CD8-positive, alpha-beta memory T cell (primary cell): ENCODE results near the gene PRKG1. TPM values are rescaled to one million over a fixed set of nuclear protein-coding genes. Genes with fewer than 3 reads are reported as not detected.

Source experiments
- CTCF ChIA-PET: fragments of 350-600 bp; sonication (Branson Sonifier 250); formaldehyde crosslinking; loops from one replicate; lab custom pipeline; 2021; ENCODE audit warnings: antibody characterized with exemption; lab: Charles Lee
- POLR2A ChIA-PET: fragments of 350-600 bp; sonication (Branson Sonifier 250); formaldehyde crosslinking; loops from one replicate; lab custom pipeline; 2021; ENCODE audit warnings: antibody characterized with exemption; lab: Charles Lee
- DNase-seq, 5 donors: peaks; one replicate each; pipeline versions ENCODE4 v3.0.0 to v3.0.0-alpha.2; 2020 to 2022; ENCODE audit warnings: mixed read lengths in 1 of 5
- H3K27ac ChIP-seq: one replicate; pipeline ENCODE4 v1.7.0; 2013; ENCODE audit warnings: low read depth, mild to moderate bottlenecking, low read length, moderate library complexity
- H3K27me3 ChIP-seq: 2 replicates; pipeline ENCODE4 v1.7.0; 2013; ENCODE audit warnings: low read length, mild to moderate bottlenecking; ENCODE audit not compliant: insufficient read depth, poor library complexity, severe bottlenecking
- H3K36me3 ChIP-seq: 2 replicates; pipeline ENCODE4 v1.7.0; 2013; ENCODE audit warnings: mild to moderate bottlenecking, low read length, moderate library complexity; ENCODE audit not compliant: insufficient read depth
- H3K4me1 ChIP-seq: 2 replicates; pipeline ENCODE4 v1.7.0; 2013; ENCODE audit warnings: mild to moderate bottlenecking, low read length, moderate library complexity; ENCODE audit not compliant: insufficient read depth
- H3K4me3 ChIP-seq: 2 replicates; pipeline ENCODE4 v1.7.0; 2013; ENCODE audit warnings: mild to moderate bottlenecking, low read length
- H3K9me3 ChIP-seq: 2 replicates; pipeline ENCODE4 v1.7.0; 2013; ENCODE audit warnings: mild to moderate bottlenecking, low read length
- H3K27ac Mint-ChIP-seq, 8 donors: one replicate each; pipeline ENCODE4 v1.8.0; 2020 to 2021; ENCODE audit warnings: mixed read lengths in 8 of 8, mild to moderate bottlenecking in 6 of 8, inconsistent platforms in 3 of 8, moderate library complexity in 3 of 8
- H3K27me3 Mint-ChIP-seq, 2 donors: one replicate each; pipeline ENCODE4 v1.8.0; 2020 to 2021; ENCODE audit warnings: mixed read lengths in 2 of 2, mild to moderate bottlenecking in 1 of 2, moderate library complexity in 1 of 2
- H3K36me3 Mint-ChIP-seq, 3 donors: one replicate each; pipeline ENCODE4 v1.8.0; 2020 to 2021; ENCODE audit warnings: mixed read lengths in 3 of 3, inconsistent platforms in 1 of 3, mild to moderate bottlenecking in 1 of 3
- H3K4me1 Mint-ChIP-seq, 3 donors: one replicate each; pipeline ENCODE4 v1.8.0; 2020 to 2021; ENCODE audit warnings: mixed read lengths in 3 of 3, inconsistent platforms in 1 of 3, mild to moderate bottlenecking in 1 of 3
- H3K4me3 Mint-ChIP-seq, 7 donors: one replicate each; pipeline ENCODE4 v1.8.0; 2020 to 2021; ENCODE audit warnings: mixed read lengths in 7 of 7, mild to moderate bottlenecking in 6 of 7, moderate library complexity in 4 of 7, inconsistent platforms in 2 of 7
- H3K9me3 Mint-ChIP-seq, 5 donors: one replicate each; pipeline ENCODE4 v1.8.0; 2020 to 2022; ENCODE audit warnings: mixed read lengths in 5 of 5, mild to moderate bottlenecking in 3 of 5, moderate library complexity in 2 of 5, inconsistent platforms in 1 of 5
- polyA plus RNA-seq: library from polyadenylated mRNA; unstranded; fragments of 300-500 nt; fragmentation: Illumina TruSeq; gene quantifications from one replicate; pipeline ENCODE4 v1.2.3, GENCODE V29; 2021
- total RNA-seq, 2 experiments: library from RNA; stranded (reverse); gene quantifications; one replicate each; pipeline ENCODE4 v1.2.3, GENCODE V29; 2021

The PRKG1 gene
- total and polyA plus RNA-seq, 3 experiments from 2014 or later, result not detected

DNA sequence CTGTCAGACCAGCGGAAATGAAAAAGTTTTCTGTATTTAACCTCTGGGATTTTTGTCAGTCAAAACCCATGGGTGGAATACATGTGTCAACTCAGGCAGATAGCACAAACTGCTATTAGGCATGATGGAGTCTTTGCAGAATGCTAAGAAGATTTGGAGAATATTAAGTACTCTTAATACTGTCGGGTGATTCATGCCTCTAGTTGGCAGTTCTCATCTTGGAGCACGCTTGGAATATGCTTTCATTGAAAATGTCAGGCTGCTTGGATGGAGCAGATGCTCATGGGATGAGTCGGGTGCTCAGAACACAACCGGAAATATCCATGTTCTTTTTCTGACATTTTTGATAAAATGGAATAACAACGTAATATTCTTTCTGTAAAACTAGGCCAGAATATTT is 27.6 kb upstream of the PRKG1 start:
- H3K9me3 Mint-ChIP-seq, result no peaks in the 10 kb centered on the region
- Histone ChIP-seq H3K27me3 (no peaks in the 10 kb centered on the region), H3K4me1 (no peaks in the 10 kb centered on the region), H3K9me3 (no peaks in the 10 kb centered on the region), H3K4me3 (no peak overlapping the region), H3K27ac (no peak overlapping the region), H3K36me3 (no peaks in the 10 kb centered on the region)
- ChIA-PET POLR2A (no interaction called here), CTCF (no interaction called here)
- H3K36me3 Mint-ChIP-seq, result no peaks in the 10 kb centered on the region
- H3K4me1 Mint-ChIP-seq, result no peaks in the 10 kb centered on the region
- H3K4me3 Mint-ChIP-seq, result no peak overlapping the region
- no peak for DNase-seq
- H3K27ac Mint-ChIP-seq, result no peak overlapping the region
- peaks cover 4 to 9% of the 10 kb centered on the region in 2 donors for H3K27me3 Mint-ChIP-seq

DNA sequence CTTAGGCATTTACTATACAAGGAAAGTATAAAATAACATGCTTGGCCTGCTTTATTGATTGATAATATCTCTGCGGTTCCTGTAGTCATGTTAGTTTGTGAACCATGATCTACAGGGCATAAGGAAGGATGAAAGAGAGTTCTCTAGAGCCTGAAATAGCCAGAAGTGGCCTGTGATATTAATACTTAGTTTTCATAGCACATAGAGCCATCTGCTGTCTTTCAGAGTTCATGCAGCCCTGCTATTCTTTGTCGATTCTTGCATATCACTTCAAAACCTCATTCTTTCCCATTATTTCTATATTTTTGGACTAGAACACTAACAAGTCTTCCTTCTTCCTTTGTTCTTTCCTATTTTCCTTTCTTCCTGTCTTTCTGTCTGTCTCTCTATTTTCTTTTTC is 26.4 kb upstream of the PRKG1 start:
- no peak overlapping the region for H3K27ac Mint-ChIP-seq
- no peaks in the 10 kb centered on the region for H3K36me3 ChIP-seq
- no peaks in the 10 kb centered on the region for H3K27me3 ChIP-seq
- no peaks in the 10 kb centered on the region for H3K4me1 ChIP-seq
- H3K4me3 Mint-ChIP-seq, result no peak overlapping the region
- no peak overlapping the region for H3K27ac ChIP-seq
- H3K4me1 Mint-ChIP-seq, result no peaks in the 10 kb centered on the region
- H3K4me3 ChIP-seq, result no peak overlapping the region
- DNase-seq, result no peak
- ChIA-PET CTCF (no interaction called here), POLR2A (no interaction called here)
- H3K9me3 ChIP-seq, result no peaks in the 10 kb centered on the region
- peaks cover 4 to 9% of the 10 kb centered on the region in 2 donors for H3K27me3 Mint-ChIP-seq
- no peaks in the 10 kb centered on the region for H3K36me3 Mint-ChIP-seq
- H3K9me3 Mint-ChIP-seq, result no peaks in the 10 kb centered on the region

DNA sequence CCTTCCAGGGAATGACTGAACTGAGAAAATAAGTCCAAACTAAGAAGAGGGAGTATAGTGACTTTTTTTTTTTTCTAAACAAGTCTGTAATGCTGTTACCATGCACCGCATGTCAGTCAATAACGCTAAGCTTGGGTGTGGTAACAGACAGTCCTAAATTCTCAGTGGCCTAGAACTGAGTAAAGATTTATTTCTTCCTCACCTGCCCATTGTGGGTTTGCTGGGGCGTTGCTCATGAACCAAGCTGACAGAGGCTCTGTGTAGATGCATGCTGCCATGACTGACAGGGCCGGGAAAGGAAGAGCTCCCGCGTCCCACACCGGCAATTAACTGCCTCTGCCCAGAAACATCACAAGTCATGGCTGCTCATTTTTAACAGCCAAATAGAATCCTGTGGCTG is 25.5 kb upstream of the PRKG1 start:
- Mint-ChIP-seq H3K36me3 (no peaks in the 10 kb centered on the region), H3K9me3 (no peaks in the 10 kb centered on the region), H3K27me3 (peaks cover 4 to 9% of the 10 kb centered on the region in 2 donors), H3K27ac (no peak overlapping the region), H3K4me3 (no peak overlapping the region), H3K4me1 (no peaks in the 10 kb centered on the region)
- H3K4me3 ChIP-seq, result no peak overlapping the region
- POLR2A ChIA-PET, result no interaction called here
- no peaks in the 10 kb centered on the region for H3K27me3 ChIP-seq
- no peak overlapping the region for H3K27ac ChIP-seq
- no peaks in the 10 kb centered on the region for H3K36me3 ChIP-seq
- DNase-seq, result no peak
- CTCF ChIA-PET, result no interaction called here
- no peaks in the 10 kb centered on the region for H3K4me1 ChIP-seq
- H3K9me3 ChIP-seq, result no peaks in the 10 kb centered on the region

DNA sequence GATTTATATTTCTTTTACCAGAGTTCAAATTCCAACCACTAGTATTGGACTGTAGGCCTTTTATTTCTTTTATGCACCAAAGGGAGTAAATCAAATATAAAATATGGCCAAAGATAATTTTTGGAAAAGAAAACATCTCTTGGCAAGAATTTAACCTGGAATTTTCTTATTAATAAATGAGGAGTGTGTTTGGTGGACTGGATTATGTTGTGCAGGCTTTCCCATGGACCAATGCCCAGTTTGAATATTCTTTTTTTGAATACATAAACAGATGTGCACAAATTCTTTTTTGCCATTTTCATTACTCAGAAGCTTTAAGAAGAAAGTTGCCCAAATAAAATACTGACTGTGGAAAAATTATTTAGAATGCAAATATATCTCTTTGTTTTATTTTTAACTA is 22.1 kb upstream of the PRKG1 start:
- no peaks in the 10 kb centered on the region for H3K4me1 ChIP-seq
- ChIA-PET CTCF (no interaction called here), POLR2A (no interaction called here)
- H3K9me3 Mint-ChIP-seq, result no peaks in the 10 kb centered on the region
- H3K27ac ChIP-seq, result no peak overlapping the region
- DNase-seq, result no peak
- no peaks in the 10 kb centered on the region for H3K36me3 ChIP-seq
- H3K4me3 Mint-ChIP-seq, result no peak overlapping the region
- no peaks in the 10 kb centered on the region for H3K9me3 ChIP-seq
- H3K4me1 Mint-ChIP-seq, result no peaks in the 10 kb centered on the region
- no peaks in the 10 kb centered on the region for H3K27me3 ChIP-seq
- H3K27me3 Mint-ChIP-seq, result peaks cover 4 to 13% of the 10 kb centered on the region in 2 donors
- no peak overlapping the region for H3K27ac Mint-ChIP-seq
- H3K4me3 ChIP-seq, result no peak overlapping the region
- no peaks in the 10 kb centered on the region for H3K36me3 Mint-ChIP-seq

DNA sequence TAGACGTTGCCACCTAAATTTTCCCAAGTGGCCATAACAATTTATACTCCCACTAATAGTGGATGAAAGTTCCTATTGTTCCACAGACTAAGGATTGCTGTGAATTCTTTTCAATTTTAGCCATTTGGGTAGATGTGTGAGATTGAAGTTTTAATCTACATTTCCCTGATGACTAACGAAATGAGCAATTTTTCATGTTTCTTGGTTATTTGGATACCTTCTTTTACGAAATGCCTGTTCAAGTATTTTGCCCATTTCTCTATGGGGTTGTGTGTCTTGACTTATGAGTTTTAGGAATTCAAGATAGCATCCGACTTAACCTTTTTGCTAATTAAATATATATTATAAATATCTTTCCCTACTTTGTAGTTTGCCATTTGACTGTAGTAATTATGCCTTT is 16.4 kb upstream of the PRKG1 start:
- ChIA-PET CTCF (no interaction called here), POLR2A (no interaction called here)
- Mint-ChIP-seq H3K36me3 (no peaks in the 10 kb centered on the region), H3K4me3 (no peak overlapping the region), H3K27ac (no peak overlapping the region), H3K9me3 (no peaks in the 10 kb centered on the region), H3K27me3 (peaks cover 0 to 4% of the 10 kb centered on the region in 2 donors), H3K4me1 (no peaks in the 10 kb centered on the region)
- no peak for DNase-seq
- H3K4me1 ChIP-seq, result no peaks in the 10 kb centered on the region
- no peaks in the 10 kb centered on the region for H3K9me3 ChIP-seq
- no peak overlapping the region for H3K27ac ChIP-seq
- H3K27me3 ChIP-seq, result no peaks in the 10 kb centered on the region
- H3K4me3 ChIP-seq, result no peak overlapping the region
- H3K36me3 ChIP-seq, result no peaks in the 10 kb centered on the region

DNA sequence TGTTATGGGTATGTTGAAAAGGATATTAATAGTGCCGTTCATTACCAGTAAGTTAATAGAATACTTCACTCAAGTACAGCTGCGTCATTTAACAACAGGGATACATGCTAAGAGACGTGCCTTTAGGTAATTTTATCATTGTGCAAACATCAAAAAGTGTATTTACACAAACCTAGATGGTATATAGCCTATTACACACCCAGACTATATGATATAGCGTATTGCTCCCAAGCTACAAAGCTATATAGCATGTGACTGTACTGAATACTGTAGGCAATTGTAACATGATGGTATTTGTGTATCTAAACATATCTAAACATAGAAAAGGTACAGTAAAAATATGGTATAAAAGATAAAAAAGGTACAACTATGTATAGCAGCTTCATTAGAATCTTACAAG is 11.1 kb upstream of the PRKG1 start:
- ChIA-PET CTCF (interaction anchor here (1.0 to 1.5 kb wide), 2 partner anchors 9 to 359 kb away, joined by 3 to 4 read pairs; no protein-coding TSS in a partner anchor), POLR2A (no interaction called here)
- H3K27ac Mint-ChIP-seq, result no peak overlapping the region
- Histone ChIP-seq H3K36me3 (no peaks in the 10 kb centered on the region), H3K9me3 (no peaks in the 10 kb centered on the region), H3K4me1 (no peaks in the 10 kb centered on the region), H3K4me3 (no peak overlapping the region), H3K27me3 (no peaks in the 10 kb centered on the region), H3K27ac (no peak overlapping the region)
- H3K27me3 Mint-ChIP-seq, result no peaks in the 10 kb centered on the region
- no peak for DNase-seq
- H3K4me1 Mint-ChIP-seq, result no peaks in the 10 kb centered on the region
- no peaks in the 10 kb centered on the region for H3K36me3 Mint-ChIP-seq
- no peak overlapping the region for H3K4me3 Mint-ChIP-seq
- H3K9me3 Mint-ChIP-seq, result no peaks in the 10 kb centered on the region

DNA sequence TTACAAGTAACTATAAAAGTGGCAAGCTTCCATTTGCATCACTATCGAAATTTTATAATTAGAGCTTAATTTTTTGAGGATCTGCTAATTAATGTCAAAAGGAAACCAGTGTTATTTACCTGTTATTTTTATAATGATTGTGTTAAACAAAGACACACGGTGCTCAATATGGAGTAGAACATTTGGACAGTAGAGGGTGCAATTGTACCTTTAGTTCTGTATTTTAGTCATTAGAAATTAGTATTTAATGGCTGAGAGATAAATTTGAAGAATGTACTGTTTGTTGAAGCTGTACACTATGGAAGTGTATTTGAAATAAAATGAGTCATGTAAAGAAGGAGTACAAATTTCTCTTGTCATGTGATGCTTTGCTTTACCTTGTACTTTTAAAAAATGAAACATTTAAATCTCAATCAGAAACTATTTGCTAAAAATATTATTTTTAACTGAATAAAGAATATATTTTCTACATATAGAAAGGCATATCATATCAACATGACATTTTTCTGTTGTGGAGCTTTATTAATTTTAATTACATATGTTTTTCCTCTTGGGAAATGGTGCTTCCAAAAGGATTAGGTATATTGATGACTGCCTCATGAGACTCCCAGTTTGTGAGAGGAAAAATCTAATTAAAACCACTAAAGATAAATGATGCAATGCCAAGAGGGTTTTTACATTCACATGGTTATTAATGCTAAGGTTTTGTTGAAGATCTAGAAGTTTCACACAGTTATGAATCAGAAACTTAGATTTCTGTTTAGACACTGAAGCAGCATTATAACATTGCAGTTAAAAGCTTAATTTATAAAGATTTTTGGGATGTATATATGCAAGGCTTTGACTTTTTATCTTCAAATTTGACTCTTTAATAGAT is 10.4 kb upstream of the PRKG1 start:
- Histone ChIP-seq H3K4me3 (no peak overlapping the region), H3K27ac (no peak overlapping the region), H3K36me3 (no peaks in the 10 kb centered on the region), H3K27me3 (no peaks in the 10 kb centered on the region), H3K9me3 (no peaks in the 10 kb centered on the region), H3K4me1 (no peaks in the 10 kb centered on the region)
- CTCF ChIA-PET, result interaction anchor here (1.0 kb wide), 1 partner anchor 358 kb away, joined by 4 read pairs; no protein-coding TSS in a partner anchor
- POLR2A ChIA-PET, result no interaction called here
- H3K4me1 Mint-ChIP-seq, result no peaks in the 10 kb centered on the region
- H3K4me3 Mint-ChIP-seq, result no peak overlapping the region
- no peaks in the 10 kb centered on the region for H3K36me3 Mint-ChIP-seq
- DNase-seq, result no peak
- no peak overlapping the region for H3K27ac Mint-ChIP-seq
- no peaks in the 10 kb centered on the region for H3K27me3 Mint-ChIP-seq
- no peaks in the 10 kb centered on the region for H3K9me3 Mint-ChIP-seq

DNA sequence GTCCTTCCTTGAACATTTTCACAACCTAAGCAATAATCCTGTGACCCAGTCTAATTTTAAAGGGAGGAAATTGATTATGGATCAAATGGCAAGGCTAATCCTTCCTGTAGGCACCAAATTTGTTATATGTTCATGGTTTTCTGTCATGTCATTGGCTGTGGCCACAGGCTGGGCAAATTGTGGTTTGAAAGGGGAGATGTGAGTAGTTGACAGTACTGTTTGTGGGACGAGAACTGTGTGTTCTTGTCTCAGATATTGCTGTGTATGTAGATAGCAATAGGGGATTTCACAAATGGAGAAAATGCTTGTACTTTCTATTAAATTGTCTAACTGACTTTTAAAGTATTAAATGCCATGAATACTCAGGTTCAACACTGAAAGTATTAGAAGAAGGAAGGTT is 8.1 kb upstream of the PRKG1 start:
- ChIA-PET CTCF (no interaction called here), POLR2A (no interaction called here)
- peaks cover 0 to 4% of the 10 kb centered on the region in 2 donors for H3K27me3 Mint-ChIP-seq
- H3K4me1 Mint-ChIP-seq, result no peaks in the 10 kb centered on the region
- Histone ChIP-seq H3K27me3 (no peaks in the 10 kb centered on the region), H3K27ac (no peak overlapping the region), H3K4me3 (no peak overlapping the region), H3K4me1 (no peaks in the 10 kb centered on the region), H3K36me3 (no peaks in the 10 kb centered on the region), H3K9me3 (no peaks in the 10 kb centered on the region)
- no peak overlapping the region for H3K4me3 Mint-ChIP-seq
- no peaks in the 10 kb centered on the region for H3K36me3 Mint-ChIP-seq
- no peak for DNase-seq
- H3K27ac Mint-ChIP-seq, result no peak overlapping the region
- no peaks in the 10 kb centered on the region for H3K9me3 Mint-ChIP-seq
